Measurements from ENCODE around the gene WDPCP. TPM values are rescaled to one million over a fixed set of nuclear protein-coding genes. Genes with fewer than 3 reads are reported as not detected.

The WDPCP gene
- polyA plus RNA-seq, 2 of the 4 experiments (the other 2 are of a cell fraction): 3.0 to 7.6 TPM

- 67% methylated on average over 1 of the region's 1 CpG for WGBS (ENCODE audit: missing lambda C conversion rate)
- no peak for FAIRE-seq
- ChIA-PET CTCF (interaction anchor here (0.7 kb wide), 1 partner anchor 105 kb away, joined by 4 read pairs; no protein-coding TSS in a partner anchor), POLR2A (no interaction called here)
- no peak overlapping the region for H3K4me3 ChIP-seq
- H3K4me2 ChIP-seq: no peak overlapping the region
- no peaks in the 10 kb centered on the region for H3K9me3 ChIP-seq
- H3K27ac ChIP-seq: no peak overlapping the region
- H3K4me1 ChIP-seq: no peaks in the 10 kb centered on the region
- DNase-seq (ENCODE audit: low read depth in 1 of 2, low spot score in 1 of 2): no peak
- no peak for TF ChIP-seq FOXS1 (CRISPR knock-in tag; IDR thresholded peaks at IDR 0.05)
- TF ChIP-seq ZSCAN20 (CRISPR knock-in tag; IDR thresholded peaks at IDR 0.05): no peak
- TF ChIP-seq BCL3 (IDR thresholded peaks at IDR 0.05): no peak
- no peak for TF ChIP-seq RARB (CRISPR knock-in tag; IDR thresholded peaks at IDR 0.05)
- TF ChIP-seq ESRRA (IDR thresholded peaks at IDR 0.05; ENCODE audit: borderline replicate concordance, low read length): no peak
- TF ChIP-seq TP53 (CRISPR knock-in tag; IDR thresholded peaks at IDR 0.05): no peak
- ATAC-seq: no peak
These were observed 345.5 kb downstream of the WDPCP start for GRCh38 chr2:63242747-63243146.

GRCh38 chr2:63225964-63226686, 362.2 kb downstream of the WDPCP start:
- no peak overlapping the region for H3K27ac ChIP-seq
- DNase-seq (ENCODE audit: low read depth in 1 of 2, low spot score in 1 of 2) (no peak), ATAC-seq (no peak), FAIRE-seq (no peak)
- ChIA-PET POLR2A (no interaction called here), CTCF (interaction anchor here (1.1 kb wide), 1 partner anchor 131 kb away, joined by 3 read pairs; no protein-coding TSS in a partner anchor)
- WGBS (ENCODE audit: missing lambda C conversion rate): 5% methylated on average over 1 of the region's 1 CpG
- H3K4me2 ChIP-seq: no peak overlapping the region
- no peaks in the 10 kb centered on the region for H3K9me3 ChIP-seq
- no peak overlapping the region for H3K4me3 ChIP-seq
- H3K4me1 ChIP-seq: peaks cover 6% of the 10 kb centered on the region
- no peak for TF ChIP-seq PHF8 (IDR thresholded peaks at IDR 0.05; ENCODE audit: borderline replicate concordance, low read depth)
- no peak for TF ChIP-seq FOSL2 (IDR thresholded peaks at IDR 0.05)
- TF ChIP-seq FOSL2 (CRISPR knock-in tag; IDR thresholded peaks at IDR 0.05): no peak
- no peak for TF ChIP-seq NFE2L2 (conservative IDR thresholded peaks at IDR 0.05; ENCODE audit: low read length)
- no peak for TF ChIP-seq ZC3H11A (IDR thresholded peaks at IDR 0.05)
- TF ChIP-seq SREBF2 (IDR thresholded peaks at IDR 0.05): no peak
- no peak for TF ChIP-seq POLR2AphosphoS2 (conservative IDR thresholded peaks at IDR 0.05; ENCODE audit: low read length)
- TF ChIP-seq CBX2 (IDR thresholded peaks at IDR 0.05; ENCODE audit: borderline replicate concordance, low read depth): no peak
- TF ChIP-seq MYC (IDR thresholded peaks at IDR 0.05; ENCODE audit: borderline replicate concordance, low read length): no peak
- TF ChIP-seq HOXB13 (CRISPR knock-in tag; IDR thresholded peaks at IDR 0.05; ENCODE audit: low read depth): no peak
- TF ChIP-seq KDM1A (IDR thresholded peaks at IDR 0.05; ENCODE audit: low read depth): no peak
- no peak for TF ChIP-seq CBX8 (IDR thresholded peaks at IDR 0.05)
- TF ChIP-seq GATA3 (IDR thresholded peaks at IDR 0.05; ENCODE audit: borderline replicate concordance): no peak
- no peak for TF ChIP-seq CHD2 (IDR thresholded peaks at IDR 0.05; ENCODE audit: low read length, partially characterized antibody)
- TF ChIP-seq SMC3 (IDR thresholded peaks at IDR 0.05): no peak

- Histone ChIP-seq H3K4me1 (no peaks in the 10 kb centered on the region), H3K27ac (no peak overlapping the region), H3K4me3 (no peak overlapping the region), H3K4me2 (no peak overlapping the region), H3K9me3 (no peaks in the 10 kb centered on the region)
- ATAC-seq (no peak), DNase-seq (ENCODE audit: low read depth in 1 of 2, low spot score in 1 of 2) (no peak), FAIRE-seq (peak; percentile 13)
- TF ChIP-seq HES2 (IDR thresholded peaks at IDR 0.05) (no peak), NR3C1 (IDR thresholded peaks at IDR 0.05) (no peak), HEYL (CRISPR knock-in tag; IDR thresholded peaks at IDR 0.05) (no peak)
- ChIA-PET POLR2A (no interaction called here), CTCF (no interaction called here)
- 51% methylated on average over 4 of the region's 4 CpGs for WGBS (ENCODE audit: missing lambda C conversion rate)
These were observed 369.3 kb downstream of the WDPCP start for GRCh38 chr2:63218800-63219526.

All from A549 (cell line).